BJ (cell line): ENCODE data around the gene EIF2A. TPM values are rescaled to one million over a fixed set of nuclear protein-coding genes. Genes with fewer than 3 reads are reported as not detected.

ENCODE experiments used
- polyA plus RNA-seq: library from polyadenylated mRNA; depleted of rRNA; stranded (reverse); fragments of >200 nt; gene quantifications from 2 replicates; pipeline ENCODE4 v1.2.3, GENCODE V29; 2011; rRNA removed

The EIF2A gene
- polyA plus RNA-seq, 1 experiment, result 53.1 TPM

Other genes with a start within 250 kb of the EIF2A start
- gene TSC22D2, start 138.5 kb upstream of the EIF2A start, polyA plus RNA-seq, result 8.4 and 13.9 TPM in 2 replicates
- 86.5 and 96.3 TPM in 2 replicates for gene SERP1, start 291 bp upstream of the EIF2A start, polyA plus RNA-seq
- gene SELENOT, start 56.5 kb downstream of the EIF2A start, polyA plus RNA-seq, result 321 and 541 TPM in 2 replicates
- gene ERICH6, start 157.1 kb downstream of the EIF2A start, polyA plus RNA-seq, result not detected in 2 replicates
- gene SIAH2, start 216.4 kb downstream of the EIF2A start, polyA plus RNA-seq, result 34.2 and 39.3 TPM in 2 replicates